GM21528 (cell line): Measurements from ENCODE around the gene RBL1.
"Not testable (repeated sequence)": the region's sequence is repeated elsewhere in the genome, so short reads cannot be mapped to it uniquely, and the experiment has no call there.

ENCODE experiments used
- ATAC-seq: cut with Tn5 transposase; IDR thresholded peaks from one replicate; pipeline ENCODE4 v1.9.1; 2021; ENCODE audit warnings: mild to moderate bottlenecking, moderate library complexity; ENCODE audit not compliant: unreplicated experiment, low FRiP score

The RBL1 gene

DNA sequence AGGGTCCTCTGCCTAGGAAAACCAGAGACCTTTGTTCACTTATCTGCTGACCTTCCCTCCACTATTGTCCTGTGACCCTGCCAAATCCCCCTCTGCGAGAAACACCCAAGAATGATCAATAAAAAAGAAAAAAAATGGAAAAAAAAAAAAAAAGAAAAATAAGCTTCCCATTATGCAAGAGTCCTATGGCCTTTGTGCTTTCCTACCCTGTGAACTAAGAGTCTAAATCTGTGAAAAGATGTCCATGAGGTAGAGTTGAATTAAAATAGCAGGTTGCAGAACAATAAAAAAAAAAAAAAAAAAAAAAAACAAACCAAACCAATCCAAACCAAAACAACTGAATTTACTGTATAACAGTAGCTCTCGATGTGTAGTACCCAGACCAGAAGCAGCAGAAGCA lies 94.2 kb downstream of the RBL1 start:
- ATAC-seq, result not testable (repeated sequence)

DNA sequence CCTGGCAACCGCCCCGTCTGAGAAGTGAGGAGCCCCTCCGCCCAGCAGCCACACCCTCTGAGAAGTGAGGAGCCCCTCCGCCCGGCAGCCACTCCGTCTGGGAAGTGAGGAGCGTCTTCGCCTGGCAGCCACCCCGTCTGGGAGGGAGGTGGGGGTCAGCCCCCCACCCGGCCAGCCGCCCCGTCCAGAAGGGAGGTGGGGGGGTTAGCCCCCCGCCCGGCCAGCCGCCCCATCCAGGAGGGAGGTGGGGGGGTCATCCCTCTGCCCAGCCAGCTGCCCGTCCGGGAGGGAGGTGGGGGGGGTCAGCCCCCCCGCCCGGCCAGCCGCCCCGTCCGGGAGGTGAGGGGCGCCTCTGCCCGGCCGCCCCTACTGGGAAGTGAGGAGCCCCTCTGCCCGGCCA lies 95.6 kb downstream of the RBL1 start:
- not testable (repeated sequence) for ATAC-seq

- ATAC-seq, result no peak
These were observed 97.1 kb downstream of the RBL1 start for GRCh38 chr20:36998652-36999051.

- no peak for ATAC-seq
These were observed 98.7 kb downstream of the RBL1 start for GRCh38 chr20:36997121-36997520.

GRCh38 chr20:36994221-36994620 lies 101.6 kb downstream of the RBL1 start:
- not testable (repeated sequence) for ATAC-seq

DNA sequence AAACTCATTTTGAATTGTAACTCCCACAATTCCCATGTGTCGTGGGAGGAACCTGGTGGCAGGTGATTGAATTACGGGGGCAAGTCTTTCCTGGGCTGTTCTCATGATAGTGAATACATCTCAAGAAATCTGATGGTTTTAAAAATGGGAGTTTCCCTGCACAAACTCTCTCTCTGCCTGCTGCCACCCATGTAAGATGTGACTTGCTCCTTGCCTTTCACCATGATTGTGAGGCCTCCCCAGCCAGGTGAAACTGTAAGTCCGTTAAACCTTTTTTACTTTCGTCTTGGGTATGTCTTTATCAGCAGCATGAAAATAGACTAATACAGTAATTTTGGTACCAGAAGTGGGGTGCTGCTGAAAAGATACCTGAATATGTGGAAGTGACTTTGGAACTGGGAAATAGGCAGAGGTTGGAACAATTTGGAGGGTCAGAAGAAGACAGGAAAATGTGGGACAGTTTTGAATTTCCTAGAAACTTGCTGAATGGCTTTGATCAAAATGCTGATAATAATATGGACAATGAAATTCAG lies 102.9 kb downstream of the RBL1 start:
- ATAC-seq, result no peak

- ATAC-seq, result no peak
These were observed 104.1 kb downstream of the RBL1 start for GRCh38 chr20:36991703-36992102.

DNA sequence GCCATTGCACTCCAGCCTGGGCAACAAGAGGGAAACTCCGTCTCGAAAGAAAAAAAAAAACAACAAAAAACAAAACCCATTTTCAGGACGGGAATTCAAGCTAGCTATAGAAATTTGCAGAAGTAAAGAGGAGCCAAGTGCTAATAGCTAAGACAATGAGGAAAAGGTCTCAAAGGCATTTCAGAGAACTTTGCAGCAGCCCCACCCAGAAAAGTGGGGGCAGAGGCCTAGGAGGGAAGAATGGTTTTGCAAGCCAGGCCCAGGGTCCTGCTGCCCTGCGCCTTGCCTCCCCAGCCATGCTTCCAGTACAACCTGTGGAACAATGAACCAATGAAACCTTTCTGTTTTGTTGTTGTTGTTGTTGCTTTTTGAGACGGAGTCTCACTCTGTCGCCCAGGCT lies 106.0 kb downstream of the RBL1 start:
- no peak for ATAC-seq

- no peak for ATAC-seq
These were observed 107.3 kb downstream of the RBL1 start for GRCh38 chr20:36988494-36988966.

- ATAC-seq, result no peak
These were observed 111.5 kb downstream of the RBL1 start for GRCh38 chr20:36984257-36984638.

GRCh38 chr20:36975099-36975818 lies 120.5 kb downstream of the RBL1 start:
- ATAC-seq, result no peak

GRCh38 chr20:36974660-36975059 lies 121.1 kb downstream of the RBL1 start:
- ATAC-seq, result no peak

- no peak for ATAC-seq
These were observed 124.7 kb downstream of the RBL1 start for GRCh38 chr20:36971103-36971502.

DNA sequence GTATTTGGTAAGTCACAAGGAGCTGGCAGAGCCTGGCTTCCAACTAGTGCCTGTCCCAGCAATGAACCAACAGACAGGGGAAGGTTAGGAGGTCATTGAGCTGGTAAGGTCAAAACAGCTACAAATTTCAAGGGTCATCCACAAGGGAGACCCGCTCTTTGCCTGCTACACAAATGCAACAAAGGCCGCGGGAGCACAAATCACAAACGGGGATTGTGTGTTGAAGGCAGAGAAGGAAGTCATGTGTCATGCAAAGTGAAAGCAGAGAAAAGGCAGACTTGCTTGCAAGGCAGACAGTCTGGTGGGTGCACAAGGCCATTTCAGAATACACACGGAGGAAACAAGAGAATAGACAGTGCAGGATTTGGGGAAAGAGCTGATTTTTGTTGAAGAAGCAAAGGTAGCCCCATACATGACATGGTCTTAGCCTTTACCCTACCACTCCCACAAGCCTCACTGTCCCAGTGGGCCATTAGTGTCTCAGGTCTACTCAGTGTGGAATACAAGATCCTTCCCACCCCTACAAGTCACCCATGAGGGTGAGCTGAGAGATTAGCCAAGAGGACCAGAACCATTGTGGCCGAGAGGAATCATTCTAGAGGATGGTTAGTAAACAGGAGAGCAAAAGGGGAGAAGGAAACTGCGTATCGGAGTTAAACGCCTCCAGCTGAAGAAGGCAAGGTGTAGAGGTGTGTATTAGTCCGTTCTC lies 126.2 kb downstream of the RBL1 start:
- ATAC-seq, result no peak

DNA sequence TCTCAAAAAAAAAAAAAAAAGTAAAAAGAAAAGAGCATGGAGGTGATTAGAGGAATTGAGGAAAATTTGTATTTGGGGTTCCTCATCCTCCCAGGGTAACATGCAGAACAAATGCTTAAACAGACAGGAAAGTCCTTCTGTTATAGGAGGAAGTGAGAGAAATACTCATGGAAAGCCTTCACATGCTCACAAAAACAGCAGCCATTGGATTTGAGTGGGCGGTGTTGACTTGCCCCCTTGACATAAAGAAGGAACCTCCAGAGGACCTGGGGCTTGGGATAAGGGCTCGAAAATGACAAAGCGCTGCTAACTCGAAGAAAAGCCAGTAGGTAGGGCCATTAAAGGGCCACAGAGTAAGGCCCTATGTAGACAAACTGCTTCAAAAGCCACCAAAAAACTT lies 126.7 kb downstream of the RBL1 start:
- ATAC-seq, result no peak

GRCh38 chr20:36967636-36968035 lies 128.2 kb downstream of the RBL1 start:
- no peak for ATAC-seq

DNA sequence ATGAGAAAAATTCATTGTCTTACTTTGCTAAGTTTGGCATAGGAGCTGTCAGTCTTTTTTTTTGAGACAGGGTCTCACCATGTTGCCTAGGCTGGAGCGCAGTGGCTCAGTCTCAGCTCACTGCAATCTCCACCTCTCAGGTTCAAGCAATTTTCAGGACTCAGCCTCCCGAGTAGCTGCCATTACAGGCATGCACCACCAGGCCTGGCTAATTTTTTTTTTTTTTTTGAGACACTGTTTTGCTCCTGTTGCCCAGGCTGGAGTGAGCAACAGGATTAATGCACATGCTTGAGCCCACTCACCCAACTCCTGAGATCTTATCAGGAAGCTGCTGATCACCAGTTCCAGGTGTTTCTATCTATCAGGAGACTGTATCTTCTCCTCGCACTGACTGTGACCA lies 128.8 kb downstream of the RBL1 start:
- not testable (repeated sequence) for ATAC-seq

GRCh38 chr20:36962354-36962941 lies 133.3 kb downstream of the RBL1 start:
- ATAC-seq, result not testable (repeated sequence)

- ATAC-seq, result no peak
These were observed 136.6 kb downstream of the RBL1 start for GRCh38 chr20:36959242-36959641.

DNA sequence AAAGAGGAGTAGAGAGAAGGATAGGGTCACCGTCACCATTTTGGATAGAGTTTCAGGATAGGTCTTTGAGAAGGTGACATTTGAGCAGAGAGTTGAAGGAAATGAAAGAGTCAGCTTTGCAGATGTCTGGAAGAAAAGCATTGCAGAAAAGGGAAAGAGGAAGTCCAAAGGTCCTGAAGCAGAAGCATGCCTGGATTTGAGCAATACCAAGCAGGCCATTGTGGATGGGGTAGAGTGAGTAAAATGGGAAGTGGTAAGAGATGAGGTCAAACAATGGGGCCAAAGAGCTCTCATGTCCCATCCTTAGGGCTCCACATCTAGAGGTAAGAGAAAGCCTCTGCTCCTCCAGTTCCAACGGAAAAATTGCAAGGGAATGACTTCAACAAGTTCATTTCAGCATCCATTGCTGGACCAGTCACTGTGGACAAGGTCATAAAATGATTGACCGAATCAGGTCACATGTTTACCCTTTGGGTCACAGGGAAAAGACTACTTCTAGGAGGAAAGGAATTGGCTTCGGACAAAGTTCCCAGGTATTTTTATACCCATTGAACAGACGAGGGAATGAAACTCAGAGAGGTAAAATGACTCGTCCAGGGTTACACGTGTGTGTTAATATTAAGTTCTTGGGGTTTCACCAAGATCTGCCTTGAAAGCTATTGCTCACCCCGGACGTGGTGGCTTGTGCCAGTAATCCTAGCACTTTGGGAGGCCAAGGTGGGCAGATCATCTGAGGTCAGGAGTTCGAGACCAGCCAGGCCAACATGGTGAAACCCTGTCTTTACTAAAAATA lies 137.7 kb downstream of the RBL1 start:
- ATAC-seq, result no peak

DNA sequence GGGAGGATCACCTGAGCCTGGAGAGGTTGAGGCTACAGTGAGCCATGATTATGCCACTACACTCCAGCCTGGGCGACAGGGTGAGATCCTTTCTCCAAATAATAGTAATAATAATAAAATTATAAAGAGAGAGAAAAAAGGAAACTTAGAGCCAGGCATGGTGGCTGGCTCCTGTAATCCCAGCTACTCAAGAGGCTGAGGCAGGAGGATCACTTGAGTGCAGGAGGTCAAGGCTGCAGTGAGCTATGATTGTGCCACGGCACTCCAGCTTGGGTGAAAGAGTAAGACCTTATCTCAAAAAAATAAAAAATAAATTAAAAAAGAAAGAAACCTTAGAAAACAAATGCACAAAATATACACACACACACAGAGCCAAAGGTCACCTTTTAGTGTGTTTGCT lies 139.1 kb downstream of the RBL1 start:
- ATAC-seq, result no peak
